HG03135 (cell line): ENCODE data around the gene HSPB3.
"Not testable (repeated sequence)": the region's sequence is repeated elsewhere in the genome, so short reads cannot be mapped to it uniquely, and the experiment has no call there.

Experiments
- ATAC-seq: cut with Tn5 transposase; IDR thresholded peaks from one replicate; pipeline ENCODE4 v1.9.1; 2021; ENCODE audit warnings: mild to moderate bottlenecking, moderate library complexity; ENCODE audit not compliant: unreplicated experiment

HSPB3 gene

GRCh38 chr5:54455413-54456157, at the start of gene HSPB3:
Gene HSPB3 (plus strand): TSS chr5:54455699. CDS start chr5:54455790, 91 bp downstream.
- ATAC-seq, result no peak

GRCh38 chr5:54411176-54411575, 44.3 kb upstream of the HSPB3 start:
- no peak for ATAC-seq

GRCh38 chr5:54412913-54413312, 42.6 kb upstream of the HSPB3 start:
- ATAC-seq, result no peak

- no peak for ATAC-seq
Observed at GRCh38 chr5:54415147-54415546, 40.4 kb upstream of the HSPB3 start.

GRCh38 chr5:54415896-54416601, 39.5 kb upstream of the HSPB3 start:
- no peak for ATAC-seq

GRCh38 chr5:54419573-54420423, 35.7 kb upstream of the HSPB3 start:
- not testable (repeated sequence) for ATAC-seq

- ATAC-seq, result not testable (repeated sequence)
Observed at GRCh38 chr5:54420511-54420910, 35.0 kb upstream of the HSPB3 start.

- no peak for ATAC-seq
Observed at GRCh38 chr5:54421976-54422375, 33.5 kb upstream of the HSPB3 start.

- ATAC-seq, result no peak
Observed at GRCh38 chr5:54425258-54425657, 30.2 kb upstream of the HSPB3 start.

- ATAC-seq, result no peak
Observed at GRCh38 chr5:54426209-54426608, 29.3 kb upstream of the HSPB3 start.

- ATAC-seq, result not testable (repeated sequence)
Observed at GRCh38 chr5:54434650-54435049, 20.8 kb upstream of the HSPB3 start.

- ATAC-seq, result no peak
Observed at GRCh38 chr5:54438620-54439389, 16.7 kb upstream of the HSPB3 start.

GRCh38 chr5:54440456-54440893, 15.0 kb upstream of the HSPB3 start:
- ATAC-seq, result peak; percentile 87

GRCh38 chr5:54442271-54442670, 13.2 kb upstream of the HSPB3 start:
- no peak for ATAC-seq

GRCh38 chr5:54443270-54443669, 12.2 kb upstream of the HSPB3 start:
- peak; percentile 43 for ATAC-seq

- no peak for ATAC-seq
Observed at GRCh38 chr5:54445691-54446378, 9.7 kb upstream of the HSPB3 start.

GRCh38 chr5:54446379-54446732, 9.1 kb upstream of the HSPB3 start:
- ATAC-seq, result no peak

- no peak for ATAC-seq
Observed at GRCh38 chr5:54449923-54450322, 5.6 kb upstream of the HSPB3 start.

- ATAC-seq, result no peak
Observed at GRCh38 chr5:54450542-54450941, 5.0 kb upstream of the HSPB3 start.

GRCh38 chr5:54453046-54453445, 2.5 kb upstream of the HSPB3 start:
- ATAC-seq, result no peak
